GM19099 (cell line): ENCODE data around the gene TMEM176A.

Source experiments
- POLR2A ChIP-seq: IDR thresholded peaks from 3 replicates; pipeline ENCODE4 v1.6.1; 2011; ENCODE audit warnings: low read depth; ENCODE audit not compliant: insufficient read length; ENCODE audit errors: extremely low read depth

TMEM176A gene, protein sequence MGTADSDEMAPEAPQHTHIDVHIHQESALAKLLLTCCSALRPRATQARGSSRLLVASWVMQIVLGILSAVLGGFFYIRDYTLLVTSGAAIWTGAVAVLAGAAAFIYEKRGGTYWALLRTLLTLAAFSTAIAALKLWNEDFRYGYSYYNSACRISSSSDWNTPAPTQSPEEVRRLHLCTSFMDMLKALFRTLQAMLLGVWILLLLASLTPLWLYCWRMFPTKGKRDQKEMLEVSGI

DNA sequence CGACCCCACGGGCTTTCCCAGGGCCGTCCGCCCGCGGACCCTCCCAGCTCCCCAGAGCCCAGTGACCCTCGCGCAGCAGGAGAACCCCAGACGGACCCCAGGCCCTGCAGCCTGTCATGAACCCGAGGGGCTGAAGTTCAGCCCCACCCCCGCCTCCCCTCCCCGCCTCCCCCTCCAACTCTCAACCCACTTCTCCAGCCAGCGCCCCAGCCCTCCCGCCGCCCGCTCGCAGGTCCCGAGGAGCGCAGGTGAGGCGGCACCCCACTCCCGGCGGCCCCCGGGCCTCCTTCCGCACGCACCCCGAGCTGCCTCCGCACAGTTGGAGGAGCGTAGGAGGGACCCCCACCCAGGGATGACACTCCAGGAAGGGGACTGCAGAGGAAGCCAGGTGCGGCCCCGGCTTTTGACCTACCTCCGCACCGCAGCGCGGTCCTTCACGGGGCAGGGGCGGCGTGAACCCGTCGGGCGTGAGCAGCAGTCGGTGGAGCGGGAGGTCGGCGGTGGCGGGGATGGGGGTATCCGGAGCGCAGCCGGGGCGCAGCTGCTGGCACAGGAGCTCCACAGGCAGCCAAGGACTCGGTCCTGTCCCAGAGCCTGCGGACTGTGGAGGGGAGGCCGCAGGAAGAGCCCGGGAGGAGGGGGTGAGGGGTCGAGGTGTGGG lies at the start of gene TMEM176A:
Gene TMEM176A (plus strand): TSS at position 189 of the 661 bp plus-strand sequence. CDS start 782 bp downstream, outside the sequence.
- no peak for TF ChIP-seq POLR2A

DNA sequence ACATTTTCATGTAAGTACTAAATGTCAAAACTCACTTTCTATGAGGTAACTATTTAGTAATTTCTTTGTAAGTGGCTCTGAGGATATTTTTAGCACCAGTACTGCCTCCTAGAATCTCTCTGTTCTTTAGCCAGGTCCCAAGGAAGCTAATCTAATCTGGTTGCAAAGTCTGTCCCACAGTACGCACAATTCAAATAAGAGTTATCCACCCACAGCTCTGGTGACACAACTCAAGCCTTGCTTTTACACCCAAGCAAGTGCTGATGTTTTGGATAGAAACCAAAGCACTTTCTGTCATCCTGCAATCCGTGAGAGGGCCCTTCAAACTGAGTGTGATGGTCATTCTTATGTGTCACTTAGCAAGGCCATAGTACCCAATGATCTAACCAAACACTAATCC lies 48.9 kb upstream of the TMEM176A start:
- TF ChIP-seq POLR2A, result no peak

DNA sequence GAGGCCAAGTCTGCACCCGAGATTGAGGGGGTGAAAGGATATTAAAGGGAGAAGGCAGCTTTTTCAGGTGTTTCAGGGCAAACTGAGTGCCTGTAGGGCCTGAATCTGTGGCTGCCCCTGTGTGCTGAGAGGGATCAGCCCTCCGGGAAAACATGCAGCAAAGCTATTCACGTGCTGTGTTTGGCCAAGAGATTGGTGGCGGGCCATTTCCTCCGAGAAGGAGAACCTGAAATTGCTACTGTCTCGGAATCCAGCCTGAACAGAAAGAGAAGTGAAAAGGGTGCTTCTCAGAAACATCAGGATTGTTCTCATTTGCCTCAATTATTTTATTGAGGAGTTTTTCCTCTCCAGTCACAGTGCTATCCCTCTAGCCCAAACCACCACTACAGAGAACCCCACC lies 47.3 kb upstream of the TMEM176A start:
- no peak for TF ChIP-seq POLR2A

DNA sequence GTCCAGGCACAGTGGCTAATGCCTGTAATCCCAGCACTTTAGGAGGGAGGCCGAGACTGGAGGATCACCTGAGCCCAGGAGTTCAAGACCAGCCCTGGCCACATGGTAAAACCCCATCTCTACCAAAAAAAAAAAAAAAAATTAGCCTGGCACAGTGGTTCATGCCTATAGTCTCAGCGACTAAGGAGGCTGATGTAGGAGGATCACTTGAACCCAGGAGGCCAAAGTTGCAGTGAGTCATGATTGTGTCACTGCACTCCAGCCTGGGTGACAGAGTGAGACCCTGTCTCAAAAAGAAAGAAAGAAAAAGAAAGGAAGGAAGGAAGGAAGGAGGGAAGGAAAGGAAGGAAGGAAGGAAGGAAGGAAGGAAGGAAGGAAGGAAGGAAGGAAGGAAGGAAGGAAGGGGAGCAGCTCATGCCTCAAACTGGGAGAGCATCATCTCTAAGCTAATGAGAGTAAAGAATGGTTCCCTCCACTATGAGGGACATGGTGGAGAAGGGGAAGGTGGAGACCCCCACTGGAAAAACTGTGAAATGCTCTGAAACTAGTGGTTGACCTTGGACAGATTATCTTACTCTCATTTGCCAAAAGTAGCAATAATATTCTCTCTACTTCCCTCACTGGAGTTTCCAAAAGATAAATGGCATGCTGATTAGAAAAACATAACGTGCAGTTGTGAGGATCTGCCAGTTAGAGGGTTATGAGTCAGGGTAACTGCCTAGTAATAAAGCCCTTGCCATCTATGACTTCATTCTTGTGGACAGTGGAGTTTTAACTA lies 46.6 kb upstream of the TMEM176A start:
- TF ChIP-seq POLR2A, result no peak

DNA sequence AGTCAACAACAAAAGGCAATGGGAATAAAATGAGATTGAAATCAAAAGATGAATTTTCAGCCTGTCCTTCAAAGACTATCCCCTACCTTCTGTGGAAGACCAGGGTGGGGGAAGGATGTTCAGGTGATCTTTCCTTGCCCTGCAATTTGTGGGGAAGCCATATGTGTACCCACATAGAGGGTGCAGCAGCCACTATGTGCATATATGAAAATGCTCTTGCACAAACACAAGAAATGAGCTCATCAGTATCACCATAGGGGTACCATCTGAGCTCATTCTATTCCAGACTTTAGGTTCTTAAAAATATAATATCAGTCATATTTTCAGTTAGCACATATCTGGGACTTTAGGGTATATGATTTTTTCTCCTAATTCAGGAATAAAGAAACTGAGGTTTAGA lies 45.6 kb upstream of the TMEM176A start:
- no peak for TF ChIP-seq POLR2A

DNA sequence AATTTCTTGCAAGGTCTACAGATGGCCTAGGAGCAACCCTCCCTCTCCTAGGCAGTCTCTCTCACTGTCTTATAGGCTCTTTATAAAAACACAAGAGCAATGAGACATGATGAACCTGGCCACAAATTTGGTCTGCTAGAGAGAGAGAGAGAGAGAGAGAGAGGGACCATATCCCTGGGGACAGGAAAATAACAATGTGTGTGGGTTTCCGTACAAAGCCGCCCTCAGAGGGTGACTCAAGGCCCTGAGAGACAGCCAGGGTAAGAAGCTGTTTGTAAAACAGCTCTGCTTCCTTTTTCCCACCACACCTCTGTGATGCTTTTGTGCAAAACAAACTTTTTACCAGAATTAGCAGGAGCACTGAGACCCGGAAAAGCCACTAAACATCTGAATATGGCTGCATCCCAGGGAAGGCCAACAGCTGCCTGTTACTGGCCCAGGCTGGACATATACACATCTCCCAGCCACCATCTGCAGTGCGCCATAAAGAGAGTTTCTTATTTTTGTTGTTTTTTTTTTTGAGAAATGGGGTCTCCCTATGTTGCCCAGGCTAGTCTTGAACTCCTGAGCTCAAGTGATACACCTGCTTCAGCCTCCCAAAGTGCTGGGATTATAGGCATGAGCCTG lies 45.0 kb upstream of the TMEM176A start:
- TF ChIP-seq POLR2A, result no peak

DNA sequence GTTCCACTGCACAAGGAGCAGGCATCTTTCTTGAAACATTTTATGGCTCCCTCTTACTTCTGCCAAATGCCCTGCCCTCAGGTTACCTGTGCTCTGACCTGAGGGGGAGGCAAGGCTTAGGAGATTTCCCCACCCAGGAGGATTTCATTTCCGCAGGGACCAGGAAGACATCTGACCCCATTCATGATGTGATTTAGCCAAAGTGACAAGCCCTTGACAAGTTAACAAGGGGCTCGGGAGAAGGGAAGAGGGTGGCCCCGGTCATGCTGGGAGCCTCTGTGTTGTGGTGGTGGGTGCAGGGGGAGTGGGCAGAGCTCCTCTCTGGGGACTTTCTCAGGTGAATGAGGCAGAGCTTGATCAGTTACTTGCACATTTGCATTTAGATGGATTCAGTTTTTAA lies 44.4 kb upstream of the TMEM176A start:
- TF ChIP-seq POLR2A, result no peak

DNA sequence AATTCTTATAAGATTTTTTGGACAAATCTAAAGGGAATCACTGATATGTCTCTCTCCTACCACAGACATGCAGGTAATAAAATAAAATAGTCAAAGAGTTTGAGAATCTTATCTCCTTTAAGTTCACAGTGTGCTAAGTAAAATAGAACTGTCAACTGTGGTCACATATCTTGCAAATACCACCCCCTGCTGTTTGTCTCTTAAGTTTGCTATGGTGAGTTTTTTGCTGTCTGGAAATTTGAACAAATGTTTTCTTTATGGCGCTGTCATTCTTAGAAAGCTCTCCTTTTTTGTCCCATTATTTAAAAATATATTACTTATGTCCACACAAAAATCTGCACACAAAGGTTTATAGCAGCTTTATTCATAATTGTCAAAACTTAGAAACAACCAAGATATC lies 43.7 kb upstream of the TMEM176A start:
- TF ChIP-seq POLR2A, result no peak

DNA sequence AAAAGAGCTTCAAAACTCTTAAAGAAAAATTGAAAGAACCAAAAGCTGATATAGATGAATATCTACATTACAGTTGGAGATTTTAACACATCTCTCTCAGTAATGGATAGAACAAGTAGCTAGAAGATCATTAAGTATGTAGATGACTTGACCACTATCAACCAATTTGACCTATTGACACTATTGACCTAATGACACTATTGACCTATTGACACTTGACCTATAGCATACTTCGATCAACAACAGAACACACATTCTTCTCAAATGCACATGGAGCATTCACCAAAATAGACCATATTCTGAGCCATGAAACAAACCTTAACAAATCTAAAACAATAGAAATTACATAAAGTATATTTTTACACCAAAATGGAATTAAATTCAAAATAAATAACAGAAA lies 41.1 kb upstream of the TMEM176A start:
- TF ChIP-seq POLR2A, result no peak

DNA sequence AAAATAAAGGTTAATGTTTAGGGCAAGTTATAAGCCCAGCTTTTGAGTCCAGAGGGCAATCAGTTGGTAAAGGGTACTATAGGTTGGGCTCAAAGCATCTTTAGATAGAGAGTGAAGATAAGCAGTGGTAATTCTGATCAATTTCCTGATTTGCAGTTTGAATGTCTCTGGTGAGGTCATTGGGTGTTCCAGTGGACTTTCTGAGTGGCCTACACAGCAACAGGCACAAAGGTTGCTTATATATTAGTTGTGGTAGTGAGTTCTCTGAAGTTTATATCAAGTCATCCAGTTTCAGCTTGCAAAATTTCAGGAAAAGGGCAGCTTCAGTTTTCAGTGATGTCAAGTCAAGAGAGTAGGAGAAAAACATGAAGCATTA lies 34.2 kb upstream of the TMEM176A start:
- no peak for TF ChIP-seq POLR2A

DNA sequence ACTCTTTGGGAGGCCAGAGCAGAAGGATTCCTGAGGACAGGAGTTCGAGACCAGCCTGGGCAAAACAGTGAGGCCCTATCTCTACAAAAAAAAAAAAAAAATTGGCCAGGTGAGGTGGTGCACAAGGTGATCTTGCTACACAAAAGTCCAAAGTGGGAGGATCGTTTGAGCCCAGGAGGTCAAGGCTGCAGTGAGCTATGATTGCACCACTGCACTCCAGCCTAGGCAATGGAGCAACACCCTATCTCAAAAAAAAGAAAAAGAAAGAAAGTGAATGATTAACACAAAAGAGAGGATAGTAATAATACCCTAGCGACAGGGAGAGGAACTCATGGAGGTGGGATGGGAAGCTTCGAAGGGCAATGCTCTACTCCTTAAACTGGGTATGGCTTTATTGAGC lies 30.8 kb upstream of the TMEM176A start:
- TF ChIP-seq POLR2A, result no peak

DNA sequence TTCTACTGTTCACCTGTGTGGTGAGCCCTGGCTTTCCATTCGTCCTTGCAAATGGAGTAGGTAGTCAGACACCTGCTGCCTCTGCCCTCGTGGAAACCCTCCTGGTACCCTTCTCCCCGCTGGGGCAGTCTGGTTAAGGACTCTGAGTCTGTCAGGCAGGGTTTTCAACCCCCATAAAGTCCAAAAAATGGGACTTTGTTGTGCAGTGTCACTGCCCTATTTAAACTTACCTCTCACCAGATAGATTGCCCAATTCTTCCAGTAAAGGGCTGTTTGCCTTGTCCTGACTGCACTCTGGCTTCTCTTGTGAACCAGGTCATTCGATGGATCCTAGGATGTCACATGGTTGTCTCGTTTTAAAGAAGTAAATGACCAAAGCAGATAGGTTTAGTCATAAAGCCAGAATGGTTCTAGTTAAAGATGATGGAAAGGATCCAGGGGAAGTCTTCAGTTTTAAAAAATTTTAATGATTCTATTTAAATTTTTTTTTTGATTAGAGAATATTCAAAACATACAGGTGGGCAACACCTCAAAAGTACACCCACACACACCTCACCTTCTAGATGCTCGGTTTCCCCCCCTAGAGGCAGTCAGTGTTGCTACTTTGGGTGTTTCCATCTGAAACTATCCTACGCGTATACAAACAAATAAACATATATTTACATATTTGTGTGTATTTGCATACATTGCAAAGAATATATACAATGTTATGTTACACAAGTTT lies 22.4 kb upstream of the TMEM176A start:
- no peak for TF ChIP-seq POLR2A

DNA sequence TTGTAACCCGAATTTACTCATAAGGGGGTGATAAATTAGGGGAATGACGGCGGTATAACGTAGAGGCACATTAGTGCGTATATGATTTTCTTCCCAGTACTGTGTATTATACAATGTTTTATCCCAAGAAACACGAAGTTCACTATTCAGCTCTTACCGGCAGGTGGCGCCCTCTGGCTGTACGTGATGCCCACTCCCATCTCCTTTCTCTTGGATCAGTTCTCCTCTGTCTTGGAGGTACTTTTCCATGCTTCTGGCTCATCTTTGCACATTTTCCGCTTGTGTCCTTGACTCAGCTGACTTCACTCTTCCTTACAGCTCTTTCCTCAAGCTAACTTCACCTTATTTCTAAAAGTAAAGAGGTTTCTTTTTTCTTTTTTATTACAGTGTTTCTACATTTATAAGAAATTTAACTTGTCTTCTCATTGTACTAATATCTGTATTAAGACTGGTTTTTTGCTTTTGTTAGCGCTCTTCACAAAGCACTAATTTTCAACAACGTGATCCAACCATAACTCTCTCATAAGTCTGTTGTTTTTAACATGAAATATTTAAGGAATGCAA lies 21.7 kb upstream of the TMEM176A start:
- no peak for TF ChIP-seq POLR2A

DNA sequence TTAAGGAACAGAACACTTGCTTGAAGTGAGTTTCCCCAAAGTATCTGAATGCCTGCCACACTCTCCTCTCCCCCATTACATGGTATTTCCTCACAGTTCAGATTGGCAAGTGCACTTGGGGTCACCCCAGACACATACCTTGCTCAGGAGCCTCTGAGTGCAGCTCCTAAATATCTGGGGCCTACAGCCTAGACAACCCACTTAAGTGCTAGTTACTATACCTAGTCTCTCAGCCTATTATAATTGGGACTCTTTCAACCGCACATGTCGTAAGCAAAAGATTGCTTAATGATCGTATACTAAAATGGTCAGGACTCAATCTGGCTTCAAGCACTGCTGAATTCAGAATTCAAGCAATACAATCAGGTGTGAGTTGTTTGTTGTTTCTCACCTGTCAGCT lies 20.3 kb upstream of the TMEM176A start:
- TF ChIP-seq POLR2A, result no peak

DNA sequence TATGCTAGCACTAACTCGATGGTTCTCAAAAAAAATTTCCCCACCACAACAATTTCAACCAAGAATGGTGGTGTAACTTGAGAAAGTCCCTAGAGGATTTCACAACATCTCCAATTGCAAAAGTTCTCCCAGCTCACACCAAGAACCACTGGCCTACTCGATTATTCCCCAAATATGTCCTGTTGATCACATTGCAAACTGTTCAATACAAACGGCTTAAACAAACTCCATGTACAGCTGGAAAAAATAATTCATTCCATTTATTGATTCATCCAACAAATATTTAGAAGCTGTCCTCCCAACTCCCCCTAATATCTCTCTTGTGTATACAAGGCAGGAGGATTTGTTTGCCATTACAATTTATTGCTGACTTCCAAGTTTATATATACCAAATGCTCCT lies 19.5 kb upstream of the TMEM176A start:
- no peak for TF ChIP-seq POLR2A

DNA sequence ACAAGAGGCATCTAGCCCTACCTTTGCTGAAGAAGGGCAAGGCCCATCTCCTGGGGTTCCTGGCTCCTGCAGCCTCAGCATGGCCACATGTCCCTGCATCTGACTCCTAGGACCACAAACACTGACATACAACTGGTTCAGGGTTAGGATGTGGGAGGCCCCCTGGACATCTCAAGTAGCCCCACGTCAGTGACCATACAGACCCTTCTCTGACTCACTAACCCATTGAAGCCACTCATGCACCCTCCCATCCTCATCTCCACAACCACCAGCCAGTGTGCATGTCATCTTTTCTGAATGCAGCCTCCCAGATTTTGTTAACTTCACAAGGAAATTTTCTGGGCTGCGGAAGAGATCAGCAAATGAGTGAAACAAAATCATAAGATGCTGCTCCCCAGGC lies 18.6 kb upstream of the TMEM176A start:
- no peak for TF ChIP-seq POLR2A
